Left renal cortex interstitium (tissue), 4 donors: ENCODE data around the gene TSBP1. TPM values are rescaled to one million over a fixed set of nuclear protein-coding genes. Genes with fewer than 3 reads are reported as not detected.
A peak's percentile ranks its signal among the peaks of the same experiment; 100 is the strongest.

Source experiments
- DNase-seq, 4 donors: peaks; one replicate each; pipeline ENCODE4 v3.0.0-alpha.2; 2013; ENCODE audit warnings: low read depth in 4 of 4, low spot score in 2 of 4, missing footprints in 1 of 4
- polyA plus RNA-seq, 4 donors: library from polyadenylated mRNA; unstranded; fragments of 120-200 nt; gene quantifications; one replicate each; pipeline ENCODE4 v1.2.1, GENCODE V29; 2013; ENCODE audit not compliant: insufficient read length in 4 of 4

Gene TSBP1, protein sequence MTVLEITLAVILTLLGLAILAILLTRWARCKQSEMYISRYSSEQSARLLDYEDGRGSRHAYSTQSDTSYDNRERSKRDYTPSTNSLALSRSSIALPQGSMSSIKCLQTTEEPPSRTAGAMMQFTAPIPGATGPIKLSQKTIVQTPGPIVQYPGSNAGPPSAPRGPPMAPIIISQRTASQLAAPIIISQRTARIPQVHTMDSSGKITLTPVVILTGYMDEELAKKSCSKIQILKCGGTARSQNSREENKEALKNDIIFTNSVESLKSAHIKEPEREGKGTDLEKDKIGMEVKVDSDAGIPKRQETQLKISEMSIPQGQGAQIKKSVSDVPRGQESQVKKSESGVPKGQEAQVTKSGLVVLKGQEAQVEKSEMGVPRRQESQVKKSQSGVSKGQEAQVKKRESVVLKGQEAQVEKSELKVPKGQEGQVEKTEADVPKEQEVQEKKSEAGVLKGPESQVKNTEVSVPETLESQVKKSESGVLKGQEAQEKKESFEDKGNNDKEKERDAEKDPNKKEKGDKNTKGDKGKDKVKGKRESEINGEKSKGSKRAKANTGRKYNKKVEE
- polyA plus RNA-seq = under 1 TPM in 1 of 4 donors, not detected in 3; 0.24 TPM

DNA sequence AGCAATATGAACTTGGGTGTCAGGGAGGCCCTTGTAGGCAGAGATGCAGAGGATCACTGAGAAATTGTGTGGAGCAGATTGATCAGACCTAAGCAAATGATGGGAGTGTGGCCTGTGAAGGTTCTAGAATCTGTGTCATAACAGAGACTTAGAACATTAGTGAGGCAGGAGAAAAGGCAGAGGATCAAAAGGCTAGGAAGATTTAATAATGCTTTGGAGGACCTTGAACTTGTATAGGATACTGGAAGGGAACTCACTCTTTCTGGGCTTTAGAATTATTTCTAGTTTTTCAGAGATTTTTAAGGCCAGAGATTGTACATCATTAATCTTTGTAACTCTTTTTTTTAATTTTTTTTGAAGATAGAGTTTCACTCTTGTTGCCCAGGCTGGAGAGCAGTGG is at the start of gene TSBP1:
Gene TSBP1 (minus strand): TSS at position 101 of the 400 bp plus-strand sequence. CDS start 197 bp downstream, outside the sequence.
- no peak for DNase-seq

DNA sequence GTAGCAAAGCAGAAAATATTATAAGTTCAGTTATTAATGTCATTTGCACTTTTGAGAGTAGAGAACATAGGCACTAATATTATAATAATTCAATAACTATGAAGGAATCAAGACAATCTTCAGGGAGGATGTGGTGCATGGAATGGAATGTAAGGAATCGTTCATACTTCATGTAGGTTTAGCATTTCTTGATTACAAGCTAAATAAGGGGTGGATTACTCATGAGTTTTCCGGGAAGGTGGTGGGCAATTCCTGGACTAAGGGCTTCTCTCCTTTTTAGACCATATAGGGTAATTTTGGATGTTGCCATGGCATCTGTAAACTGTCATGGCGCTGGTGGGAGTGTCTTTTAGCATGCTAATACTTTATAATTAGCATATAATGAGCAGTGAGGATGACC is 44.3 kb upstream of the TSBP1 start:
- no peak for DNase-seq

DNA sequence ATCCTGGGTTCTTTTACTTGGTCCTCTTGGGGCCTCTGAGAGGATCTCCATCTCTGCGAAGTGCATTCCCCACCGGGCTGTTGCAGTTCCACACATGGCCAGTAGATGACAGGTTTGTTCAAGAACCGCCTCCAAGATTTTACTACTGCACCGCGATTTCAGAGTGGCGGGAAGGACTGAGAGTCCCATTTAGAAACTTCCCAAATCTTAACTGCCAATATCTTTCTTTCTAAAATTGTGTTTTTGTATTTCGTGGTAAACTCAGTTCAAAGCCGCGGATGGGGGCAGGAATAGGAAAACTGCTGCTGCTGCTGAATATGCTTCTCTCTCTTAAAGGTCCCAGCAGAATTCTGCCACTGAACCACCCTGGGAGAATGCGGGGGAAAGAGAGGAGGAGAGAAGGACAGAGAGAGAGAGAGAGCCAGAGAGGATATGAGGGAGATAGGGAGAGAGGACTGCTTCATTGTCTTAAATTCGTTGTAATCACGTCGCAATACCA is 43.9 kb upstream of the TSBP1 start:
- peak in 1 of 4 donors; percentile 62 for DNase-seq

DNA sequence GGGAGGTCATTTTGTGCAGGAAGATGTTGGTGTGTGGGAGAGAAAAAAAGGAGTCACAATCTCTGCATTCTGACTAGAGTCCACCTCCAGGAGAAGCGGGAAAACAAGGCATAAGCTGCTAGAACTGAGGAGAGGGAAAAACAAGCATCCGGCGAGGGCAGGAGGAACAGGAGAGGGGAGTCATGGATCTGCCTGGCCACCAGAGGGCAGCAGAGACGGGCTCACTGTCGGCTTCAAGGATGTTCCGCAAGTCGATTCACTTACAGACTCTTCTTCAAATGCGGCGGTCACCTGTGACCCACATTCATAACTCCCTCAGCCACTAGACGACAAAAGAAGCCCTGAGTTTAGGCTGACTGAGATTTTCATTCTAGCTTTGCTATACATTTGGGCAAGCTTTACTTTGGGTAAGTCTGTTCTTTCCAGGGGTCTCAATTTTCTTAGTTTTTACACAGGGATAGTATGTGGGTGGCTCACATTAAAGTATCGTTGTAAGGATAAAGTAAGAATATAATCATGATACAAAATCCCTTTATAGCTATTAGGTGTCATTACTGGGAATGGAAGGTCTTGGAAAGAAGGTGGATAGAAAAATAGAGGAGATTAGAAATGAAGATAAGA is 41.8 kb upstream of the TSBP1 start:
- peak in 2 of 4 donors; percentile 54 to 69 for DNase-seq

DNA sequence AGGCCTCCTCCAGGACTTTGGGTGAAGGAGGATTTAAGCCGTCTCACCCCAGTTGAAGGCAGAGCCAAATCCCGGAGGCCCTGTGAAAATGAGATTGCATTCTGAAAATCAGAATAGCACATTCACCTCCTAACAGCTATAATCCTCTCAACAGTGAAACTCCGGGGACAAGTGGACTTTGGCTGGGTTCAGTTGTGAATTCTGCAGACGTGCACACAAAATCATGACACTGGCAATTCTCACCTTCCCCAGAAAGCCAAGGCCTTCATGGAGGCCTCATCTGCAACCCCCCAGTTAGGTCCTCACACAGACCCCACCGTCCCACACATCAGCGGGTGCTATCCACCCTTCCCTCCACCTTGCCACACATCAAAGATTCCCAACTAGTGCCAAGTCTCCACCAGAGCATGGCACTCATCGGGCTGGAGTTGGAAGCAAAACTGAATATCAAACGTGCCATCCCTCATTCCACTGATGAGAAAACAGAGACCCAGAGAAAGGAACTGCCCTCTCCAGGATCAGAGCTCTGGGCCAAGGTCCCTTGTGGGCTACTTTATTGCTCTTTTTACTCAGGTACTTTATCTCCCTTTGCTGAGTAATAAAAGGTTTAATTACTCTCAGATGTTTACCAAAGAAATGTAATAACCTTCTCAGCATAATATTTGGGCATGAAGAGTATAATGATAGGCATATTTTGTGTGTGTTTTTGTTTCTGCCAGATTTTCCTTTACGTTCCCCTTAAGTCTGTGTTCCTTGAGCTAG is 40.0 kb upstream of the TSBP1 start:
- DNase-seq = no peak

DNA sequence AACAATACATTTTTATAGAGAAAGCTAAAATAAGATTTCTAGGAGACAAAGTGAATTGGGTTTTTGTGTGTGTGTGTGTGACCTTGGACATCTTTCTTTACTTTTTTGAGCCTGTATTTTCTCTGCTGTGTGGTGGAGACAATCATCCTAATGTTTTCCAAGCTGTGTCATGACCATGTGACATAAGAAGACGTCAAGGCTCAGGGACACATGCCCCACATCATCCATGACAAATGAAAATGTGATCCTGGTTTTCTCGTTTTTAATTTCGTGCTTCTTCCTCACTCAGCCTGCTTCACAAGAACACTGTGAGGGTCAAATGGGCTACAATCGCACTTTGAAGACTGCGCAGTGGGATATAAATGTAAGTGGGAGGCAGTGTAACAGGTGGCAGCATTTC is 39.2 kb upstream of the TSBP1 start:
- no peak for DNase-seq

DNA sequence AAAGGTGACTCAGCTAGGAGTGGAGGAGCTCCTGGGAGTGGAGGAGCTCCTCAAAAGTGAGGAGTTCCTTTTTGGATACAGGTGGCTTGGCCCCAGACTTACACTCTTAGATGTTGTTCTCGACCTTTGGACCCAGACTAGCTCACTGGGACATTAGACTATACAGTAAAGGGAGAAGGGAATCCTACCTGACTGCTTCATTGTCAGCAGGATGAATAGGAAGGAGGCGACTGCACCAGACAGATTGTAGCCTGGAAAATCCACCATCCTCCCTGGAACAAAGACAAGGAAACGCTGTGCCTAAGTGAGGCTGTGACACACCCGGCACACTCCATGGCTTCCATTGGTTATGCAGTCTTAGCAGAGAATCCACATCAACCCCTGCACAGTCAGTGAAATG is 35.2 kb upstream of the TSBP1 start, which contains the start of gene BTNL2:
Gene BTNL2 (minus strand): TSS at position 325 of the 400 bp plus-strand sequence. CDS start 58 bp downstream, at position 267.
- no peak for DNase-seq

DNA sequence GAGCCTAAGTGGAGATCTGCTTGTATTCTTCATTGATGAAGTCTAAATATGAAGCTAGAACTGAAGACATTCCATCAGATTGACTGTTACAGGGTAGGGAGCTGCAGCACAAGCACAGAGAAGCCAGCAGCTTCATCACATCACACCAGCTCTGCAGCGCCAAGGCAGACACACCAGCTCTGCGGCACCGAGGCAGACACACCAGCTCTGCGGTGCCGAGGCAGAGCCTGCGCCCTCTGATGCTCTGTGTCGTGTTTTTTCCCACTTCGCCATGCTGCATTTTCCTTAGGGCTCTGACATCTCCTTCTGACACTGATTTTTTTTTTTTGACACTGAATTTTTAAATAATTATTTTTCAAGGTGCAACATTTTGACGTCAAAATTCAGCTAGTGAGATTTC is 34.5 kb upstream of the TSBP1 start:
- DNase-seq = no peak

DNA sequence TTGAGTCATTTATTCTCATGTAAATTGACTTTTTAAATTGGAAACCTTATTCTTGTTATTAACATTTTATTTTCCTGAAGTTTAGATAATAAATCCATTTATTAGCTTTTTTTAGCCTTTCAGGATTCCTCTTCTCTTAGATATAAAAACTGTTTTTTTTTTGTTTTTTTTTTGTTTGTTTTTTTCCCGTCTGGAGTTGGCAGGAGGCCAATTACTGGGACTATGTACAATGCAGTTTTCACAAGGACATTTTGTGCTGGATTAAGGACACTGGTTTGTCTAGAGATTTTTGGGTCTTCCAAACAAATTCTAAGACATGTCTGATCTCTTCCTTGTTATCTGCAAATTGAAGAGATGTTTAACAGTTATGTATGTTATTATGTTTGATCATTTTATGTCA is 34.0 kb upstream of the TSBP1 start:
- no peak for DNase-seq

DNA sequence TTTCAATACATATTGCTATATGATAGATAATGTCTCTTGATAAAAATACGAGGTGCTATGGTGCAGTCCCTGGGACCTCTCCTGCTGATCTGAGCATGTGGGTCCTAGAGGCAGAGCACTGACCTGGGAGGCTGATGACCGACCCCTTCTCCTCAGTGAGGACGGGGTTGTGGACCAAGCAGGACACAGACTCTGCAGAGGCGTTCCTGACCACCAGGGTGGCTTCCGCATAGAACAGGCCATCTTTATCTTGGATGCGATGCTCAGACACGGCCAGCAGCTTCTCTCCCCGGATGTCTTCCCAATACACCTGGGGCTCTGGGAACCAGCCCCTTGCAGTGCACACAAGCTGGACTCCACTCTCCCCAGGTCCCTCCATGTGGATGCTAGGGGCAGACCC is 31.1 kb upstream of the TSBP1 start:
- no peak for DNase-seq

DNA sequence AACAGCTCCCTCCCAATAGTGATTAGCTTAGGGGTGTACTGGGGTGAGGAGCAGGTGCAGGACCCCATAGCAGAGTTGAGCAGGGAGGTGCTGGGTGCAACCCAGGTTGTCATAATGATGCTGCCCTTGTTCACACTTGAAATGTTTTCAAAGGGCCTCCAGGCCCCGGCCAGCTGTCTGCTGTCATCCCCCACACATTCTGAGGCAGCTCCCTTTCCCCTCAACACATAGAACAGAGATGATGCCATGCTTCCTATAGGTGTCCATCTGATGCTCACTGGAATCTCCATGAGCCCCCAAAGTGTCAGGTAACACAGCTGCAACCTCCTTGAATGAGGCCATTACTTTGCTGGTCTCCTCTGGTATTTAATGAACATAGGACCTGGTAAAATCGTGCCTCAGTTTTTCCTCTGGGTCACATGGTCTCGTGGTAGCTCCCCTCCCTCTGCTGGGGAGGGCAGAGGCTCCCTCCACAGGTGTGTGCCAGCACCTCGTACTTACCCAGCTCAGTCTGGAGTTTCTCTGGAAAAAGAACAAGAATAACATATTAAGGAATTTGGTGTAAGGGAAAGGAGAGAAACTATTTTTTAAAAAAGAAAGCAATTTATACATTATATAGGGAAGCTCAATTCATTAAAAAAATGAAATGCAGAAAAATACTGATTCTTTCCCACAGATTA is 29.7 kb upstream of the TSBP1 start:
- DNase-seq = no peak

DNA sequence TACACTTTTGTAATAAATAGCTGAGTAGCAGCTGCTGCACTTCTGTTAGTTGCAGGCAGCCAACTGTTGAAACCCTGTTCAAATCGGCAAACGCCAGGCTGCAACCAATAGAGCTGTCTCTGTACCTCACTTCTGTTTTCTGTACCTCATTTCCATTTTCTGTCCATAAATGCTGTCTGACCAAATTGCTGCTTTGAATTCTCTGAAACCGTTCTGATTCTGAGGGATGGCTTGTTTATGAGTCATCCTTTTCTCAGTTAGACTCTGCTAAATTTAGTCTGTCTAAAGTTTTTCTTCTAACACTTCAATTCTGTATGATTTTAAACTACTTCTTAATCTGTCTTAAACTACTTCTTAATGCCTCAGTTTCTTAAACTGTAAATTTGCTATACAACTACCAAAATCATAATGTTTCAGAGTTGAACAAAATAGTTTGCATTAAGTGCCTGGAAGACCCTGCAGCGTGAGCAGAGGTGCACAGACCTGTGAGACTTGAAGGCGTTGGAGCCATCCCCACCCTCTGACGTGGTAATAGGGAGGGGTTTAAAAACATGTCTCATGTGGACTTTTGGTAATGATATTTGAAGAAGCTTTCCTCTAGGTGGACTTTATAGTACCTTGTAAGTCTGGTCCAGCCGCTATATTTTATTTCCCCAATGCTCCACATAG is 25.7 kb upstream of the TSBP1 start:
- no peak for DNase-seq

DNA sequence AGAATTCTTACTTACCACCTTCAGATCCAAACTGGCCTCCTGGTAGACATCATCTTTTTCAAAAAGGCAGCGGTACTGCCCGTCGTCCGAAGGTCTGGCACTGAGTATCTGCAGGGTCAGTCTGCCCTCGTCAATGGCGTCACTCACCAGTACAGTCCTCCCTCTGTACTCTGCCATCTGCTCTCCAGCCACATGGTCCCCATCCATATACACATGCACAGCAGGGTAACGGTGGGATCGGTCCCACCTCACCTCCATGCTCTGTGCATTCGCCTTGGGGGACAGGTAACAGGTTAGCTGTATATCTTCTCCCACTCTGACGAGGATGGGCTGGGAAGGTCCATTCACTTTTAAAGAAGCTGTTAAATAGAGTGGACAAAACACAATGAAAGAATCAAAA is 24.3 kb upstream of the TSBP1 start:
- DNase-seq = no peak

DNA sequence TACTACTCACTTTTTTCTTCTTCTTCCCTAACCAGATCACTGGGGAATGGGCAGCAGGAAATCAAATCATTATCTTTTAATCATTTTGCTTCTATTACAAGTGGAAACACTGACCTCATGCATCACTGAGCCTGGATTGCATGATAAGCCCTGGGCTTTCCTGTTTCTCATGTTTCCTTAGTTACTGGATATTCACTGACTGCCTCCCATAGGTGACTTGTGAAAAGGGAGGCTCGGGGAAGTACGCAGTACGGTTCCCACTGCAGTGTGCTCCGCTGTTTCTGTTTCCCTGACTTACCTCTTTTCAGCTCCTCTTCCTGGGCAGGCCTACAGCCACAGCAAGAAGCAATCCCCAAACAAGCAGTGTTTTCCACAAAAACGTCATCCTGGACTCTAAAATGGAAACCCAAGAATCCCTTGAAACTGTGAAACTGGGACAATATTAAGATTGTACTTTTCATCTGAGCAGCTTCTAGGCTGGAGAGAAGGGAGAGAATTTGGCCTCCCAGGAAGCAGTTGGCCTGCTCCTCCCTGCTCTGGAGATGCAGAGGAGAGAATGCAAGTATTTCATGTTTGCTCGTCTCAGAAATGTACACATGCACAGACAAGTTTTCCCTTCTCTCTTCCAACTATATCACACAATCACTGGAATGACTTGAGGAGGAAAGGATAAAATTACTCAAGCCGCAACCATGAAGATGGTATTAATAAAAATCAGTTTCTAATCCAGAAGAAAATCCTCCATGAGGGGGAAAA is 22.1 kb upstream of the TSBP1 start:
- peak in 1 of 4 donors; percentile 44 for DNase-seq

DNA sequence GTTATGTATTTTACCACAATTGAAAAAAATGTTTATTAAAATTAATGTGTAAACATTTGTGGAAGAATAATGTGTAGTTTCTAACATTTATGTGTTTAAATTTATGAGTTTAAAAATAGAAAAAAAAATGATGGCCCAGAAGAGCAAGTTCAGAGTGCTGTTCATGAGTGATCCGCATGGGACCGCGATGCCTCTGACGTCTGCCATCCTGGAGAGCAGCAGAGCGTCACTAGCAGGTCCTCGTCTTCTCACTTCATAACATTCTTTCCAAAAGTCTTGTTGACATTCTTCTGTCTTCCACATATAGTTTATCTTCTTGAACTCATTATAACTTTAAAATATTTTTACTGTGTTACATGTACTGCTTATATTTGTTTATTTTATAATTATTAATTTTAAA is 19.8 kb upstream of the TSBP1 start:
- no peak for DNase-seq

DNA sequence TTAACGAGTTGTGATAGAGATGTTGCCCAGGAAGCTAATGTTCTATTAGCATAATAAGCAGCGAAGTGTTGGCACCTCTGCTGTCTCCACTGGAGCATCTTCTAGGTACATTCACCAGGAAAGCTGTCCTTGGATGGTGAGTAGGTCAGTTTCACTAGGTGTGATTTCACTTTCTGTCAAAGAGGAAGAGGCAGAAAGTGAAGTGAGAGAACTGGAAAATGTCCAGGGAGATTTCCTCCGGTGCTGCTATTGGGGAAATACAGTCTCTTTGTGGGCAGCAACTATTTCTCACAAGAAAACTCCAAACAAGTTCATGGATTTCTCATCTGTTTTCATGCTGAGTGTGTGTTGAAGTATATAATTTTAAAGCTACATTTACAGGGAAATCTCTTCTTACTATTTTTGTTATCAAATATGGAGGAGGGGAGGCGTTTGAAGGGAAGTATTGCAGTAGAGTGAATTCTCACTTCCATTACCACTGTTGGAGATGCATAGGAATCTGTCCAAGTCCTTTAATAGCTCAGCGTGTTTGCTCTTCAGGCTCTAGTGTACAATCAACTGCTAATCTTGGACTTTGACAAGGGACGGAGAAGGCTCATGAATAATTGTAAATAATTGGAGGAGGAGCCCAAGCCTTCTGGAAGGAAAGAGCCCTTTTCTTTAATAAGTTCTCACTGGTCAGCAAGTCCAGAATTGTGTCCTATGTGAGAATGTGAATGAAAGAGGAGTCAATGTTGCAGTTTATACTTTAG is 16.1 kb upstream of the TSBP1 start:
- DNase-seq = no peak

DNA sequence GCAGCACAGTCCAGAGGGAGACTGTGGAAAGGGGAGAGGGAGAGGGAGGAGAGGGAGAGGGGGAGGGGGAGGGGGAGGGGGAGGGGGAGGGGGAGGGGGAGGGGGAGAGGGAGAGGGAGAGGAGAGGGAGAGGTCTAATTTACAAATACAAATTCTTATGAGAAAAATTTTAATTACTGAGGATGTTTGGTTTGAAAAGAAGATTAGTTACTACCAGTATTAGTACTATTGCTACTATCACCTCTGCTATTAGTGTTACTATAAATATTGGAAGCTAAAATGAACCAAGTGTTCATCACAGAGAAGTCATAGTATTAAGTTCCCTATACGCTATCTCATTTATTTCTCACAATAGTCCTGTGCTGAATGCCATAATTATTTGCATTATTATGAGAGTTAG is 14.3 kb upstream of the TSBP1 start:
- DNase-seq = no peak

DNA sequence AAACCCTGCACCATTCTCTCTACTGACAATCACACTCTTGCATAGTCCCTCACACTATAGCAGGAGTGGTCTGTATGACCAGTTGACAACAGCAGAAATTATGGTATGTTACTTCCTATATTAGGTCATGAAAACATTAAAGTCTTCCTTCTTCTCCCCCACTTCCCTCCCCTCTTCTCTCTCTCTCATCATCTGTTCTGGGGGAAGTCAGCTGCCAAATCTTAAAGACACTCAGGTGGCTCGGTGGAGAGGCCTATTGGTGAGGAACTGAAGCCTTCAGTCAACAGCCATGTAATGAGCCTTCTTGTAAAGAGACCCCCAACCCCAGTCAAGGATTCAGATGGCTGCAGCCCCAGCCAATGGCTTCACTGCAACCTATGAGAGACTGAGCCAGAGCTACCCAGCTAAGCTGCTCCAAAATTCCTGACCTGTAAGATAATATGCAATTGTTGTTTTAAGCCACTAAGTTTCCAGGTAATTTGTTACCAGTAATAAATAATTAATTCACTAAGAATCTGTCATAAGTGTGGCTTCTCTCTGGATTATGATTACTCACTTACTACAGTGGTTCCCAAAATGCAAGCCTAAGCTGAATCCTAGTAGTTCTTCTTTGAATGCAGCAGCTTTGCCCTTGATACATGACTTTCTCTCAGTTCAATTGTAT is 11.2 kb upstream of the TSBP1 start:
- no peak for DNase-seq
